ENCODE results near the gene CALY. TPM values are rescaled to one million over a fixed set of nuclear protein-coding genes. Genes with fewer than 3 reads are reported as not detected.

The CALY gene
- total and polyA plus RNA-seq, 8 donors: 0.75 to 17.8 (median 3.2) TPM

GRCh38 chr10:133309720-133310398 lies 26.8 kb downstream of the CALY start:
- peak in 2 of 4 donors; percentile 5 to 6 for ATAC-seq
- TF ChIP-seq CTCF (IDR thresholded peaks at IDR 0.05): no peak
- Histone ChIP-seq H3K27ac (peak overlapping the region; percentile 93 to 98 (median 98)), H3K36me3 (peaks cover 0 to 11% (median 4%) of the 10 kb centered on the region in 3 donors), H3K4me3 (peak overlapping the region in 2 of 4 donors; percentile 91 to 97), H3K27me3 (no peaks in the 10 kb centered on the region), H3K9me3 (no peaks in the 10 kb centered on the region), H3K4me1 (peaks cover 10 to 20% (median 15%) of the 10 kb centered on the region in 3 donors)
- DNase-seq: peak; percentile 59 to 92 (median 80)
- FAIRE-seq: no peak
- WGBS, 2 donors: 60 to 62% methylated on average over 33 of the region's 33 CpGs
- intact Hi-C loops (cut with DNase I): no loop called here

GRCh38 chr10:133309100-133309719 lies 27.5 kb downstream of the CALY start:
- FAIRE-seq (no peak), DNase-seq (peak; percentile 93 to 100 (median 98)), ATAC-seq (peak; percentile 86 to 94 (median 92))
- Histone ChIP-seq H3K36me3 (peaks cover 0 to 11% (median 4%) of the 10 kb centered on the region in 3 donors), H3K4me1 (peaks cover 10 to 20% (median 15%) of the 10 kb centered on the region in 3 donors), H3K9me3 (no peaks in the 10 kb centered on the region), H3K4me3 (peak overlapping the region; percentile 87 to 97 (median 90)), H3K27me3 (no peaks in the 10 kb centered on the region), H3K27ac (peak overlapping the region; percentile 93 to 98 (median 98))
- 11 to 15% methylated on average over 32 to 46 of the region's 46 CpGs for WGBS, 2 donors
- no peak for TF ChIP-seq CTCF (IDR thresholded peaks at IDR 0.05)
- intact Hi-C loops (cut with DNase I): no loop called here

- ATAC-seq (peak; percentile 66 to 84 (median 83)), DNase-seq (peak; percentile 83 to 96 (median 90)), FAIRE-seq (no peak)
- Histone ChIP-seq H3K36me3 (peaks cover 0 to 11% (median 4%) of the 10 kb centered on the region in 3 donors), H3K4me3 (peak within 1 kb of the TSS; percentile 87 to 97 (median 90)), H3K4me1 (peaks cover 10 to 20% (median 15%) of the 10 kb centered on the region in 3 donors), H3K9me3 (no peaks in the 10 kb centered on the region), H3K27ac (peak within 1 kb of the TSS; percentile 93 to 98 (median 98)), H3K27me3 (no peaks in the 10 kb centered on the region)
- 1% methylated on average over 71 to 89 of the region's 89 CpGs for WGBS, 2 donors
- intact Hi-C loops (cut with DNase I): no loop called here
- no peak for TF ChIP-seq CTCF (IDR thresholded peaks at IDR 0.05)
Measured at GRCh38 chr10:133308421-133309099, 28.1 kb downstream of the CALY start, which contains the start of the genes TUBGCP2 and ZNF511. Gene TUBGCP2 (minus strand): TSS chr10:133308872. CDS start chr10:133302941, 5,931 bp downstream. Gene ZNF511 (plus strand): TSS chr10:133308914. CDS start chr10:133308944, 30 bp downstream.

GRCh38 chr10:133307776-133308420 lies 28.8 kb downstream of the CALY start:
- DNase-seq: peak; percentile 86 to 94 (median 89)
- H3K36me3 ChIP-seq: peaks cover 0 to 11% (median 4%) of the 10 kb centered on the region in 3 donors
- FAIRE-seq: no peak
- peaks cover 10 to 20% (median 15%) of the 10 kb centered on the region in 3 donors for H3K4me1 ChIP-seq
- H3K27me3 ChIP-seq: no peaks in the 10 kb centered on the region
- peak; percentile 44 to 70 (median 60) for TF ChIP-seq CTCF (IDR thresholded peaks at IDR 0.05)
- intact Hi-C loops (cut with DNase I): no loop called here
- ATAC-seq: peak; percentile 48 to 66 (median 60)
- peak overlapping the region; percentile 87 to 97 (median 90) for H3K4me3 ChIP-seq
- H3K27ac ChIP-seq: peak overlapping the region; percentile 93 to 98 (median 98)
- H3K9me3 ChIP-seq: no peaks in the 10 kb centered on the region
- 1 to 2% methylated on average over 25 of the region's 25 CpGs for WGBS, 2 donors

Data from pancreas (tissue), 10 donors.